Iris pigment epithelial cell (primary cell): ENCODE results near the gene ARFGAP3.

Source experiments
- DNase-seq: peaks from one replicate; pipeline ENCODE4 v3.0.0-alpha.2; 2011; ENCODE audit warnings: low read depth

ARFGAP3 gene

GRCh38 chr22:42883970-42884369 lies 26.9 kb upstream of the ARFGAP3 start:
- no peak for DNase-seq

GRCh38 chr22:42883121-42883520 lies 26.0 kb upstream of the ARFGAP3 start:
- DNase-seq: no peak

DNA sequence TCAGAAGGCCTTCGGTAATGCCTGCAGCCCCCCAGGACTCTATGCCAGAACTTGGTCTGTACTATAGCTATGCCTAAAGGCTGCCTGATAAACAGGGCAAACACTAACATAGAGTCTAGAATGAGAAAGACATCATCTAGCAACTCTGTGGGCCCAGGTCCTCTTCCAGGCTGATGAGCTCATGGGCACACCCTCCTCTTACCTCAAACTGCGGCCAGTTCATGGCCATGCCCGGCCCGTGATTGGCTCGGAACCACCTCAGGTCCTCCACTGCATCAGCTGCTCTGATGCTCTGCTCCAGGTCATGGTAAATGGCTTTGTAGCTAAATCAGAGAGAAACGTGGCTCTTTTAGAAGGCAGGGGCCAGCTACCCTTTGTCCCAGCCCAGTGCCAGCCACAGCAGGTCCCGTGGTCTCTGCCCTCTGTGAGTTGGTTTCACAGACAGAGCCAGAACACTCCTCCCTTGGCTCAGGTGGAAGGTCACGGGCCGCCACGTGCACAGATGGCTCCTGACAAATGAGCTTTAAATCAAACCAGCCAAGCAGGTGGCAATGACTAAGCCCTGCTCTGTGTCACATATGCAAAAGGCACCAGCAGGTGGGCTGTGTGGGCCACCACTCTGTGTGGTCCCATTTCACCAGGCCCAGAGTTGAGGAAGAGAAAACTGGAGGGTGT lies 25.0 kb upstream of the ARFGAP3 start:
- no peak for DNase-seq

GRCh38 chr22:42881298-42881697 lies 24.2 kb upstream of the ARFGAP3 start:
- no peak for DNase-seq

GRCh38 chr22:42880815-42881214 lies 23.7 kb upstream of the ARFGAP3 start:
- DNase-seq: no peak

DNA sequence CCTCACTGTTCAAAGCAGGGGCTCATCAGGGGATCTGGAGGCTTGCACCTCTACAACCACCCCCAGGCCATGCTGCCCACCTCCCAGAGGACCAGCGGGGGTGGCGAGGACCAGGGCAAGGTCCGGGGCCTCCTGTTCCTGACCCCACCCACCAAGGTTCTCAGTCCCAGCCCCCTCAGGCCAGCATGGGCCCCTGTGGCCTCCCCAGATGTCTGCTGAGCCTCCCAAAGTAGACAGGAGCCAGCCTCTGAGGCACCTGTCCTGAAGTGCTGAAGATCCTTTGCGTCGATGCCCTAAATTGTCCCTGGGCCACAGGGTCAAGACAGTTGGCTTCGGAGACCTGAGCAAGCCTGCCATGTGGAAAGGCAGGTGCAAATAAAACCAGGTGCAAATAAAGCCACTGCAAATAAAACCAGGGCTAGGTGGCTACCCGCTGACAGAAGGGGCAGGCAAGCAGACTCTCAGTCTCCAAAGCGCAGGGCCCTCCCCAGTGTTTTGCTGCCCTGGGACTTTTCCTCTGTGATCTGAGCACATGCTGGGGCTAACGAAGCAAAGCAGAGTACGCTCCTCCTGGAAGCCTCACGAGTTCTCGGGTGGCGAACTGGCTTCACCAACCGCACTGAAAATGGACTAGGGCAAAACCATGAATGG lies 22.4 kb upstream of the ARFGAP3 start:
- DNase-seq: no peak

GRCh38 chr22:42878561-42879305 lies 21.7 kb upstream of the ARFGAP3 start:
- DNase-seq: no peak

GRCh38 chr22:42877597-42878340 lies 20.7 kb upstream of the ARFGAP3 start:
- DNase-seq: no peak

GRCh38 chr22:42877158-42877557 lies 20.1 kb upstream of the ARFGAP3 start:
- DNase-seq: no peak

DNA sequence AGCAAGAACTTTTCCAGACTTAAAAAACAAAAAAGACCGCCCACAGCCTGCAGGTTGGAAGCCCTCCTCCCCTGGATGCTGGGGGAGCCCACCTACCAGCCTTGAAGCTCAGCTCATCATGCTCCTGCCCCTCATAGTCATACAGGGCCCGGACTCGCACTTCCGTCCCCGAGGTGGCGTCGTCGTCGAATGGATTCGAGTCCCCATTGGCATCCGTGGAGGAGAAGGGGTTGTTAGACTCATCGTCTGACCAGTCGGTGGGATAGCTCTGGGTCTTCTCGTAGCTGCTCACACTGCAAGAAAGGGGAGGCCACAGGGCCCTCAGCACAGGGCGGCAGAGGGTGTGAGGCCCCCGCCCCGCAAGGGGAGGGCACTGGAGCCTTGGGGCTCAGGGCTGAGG lies 19.0 kb upstream of the ARFGAP3 start:
- no peak for DNase-seq

DNA sequence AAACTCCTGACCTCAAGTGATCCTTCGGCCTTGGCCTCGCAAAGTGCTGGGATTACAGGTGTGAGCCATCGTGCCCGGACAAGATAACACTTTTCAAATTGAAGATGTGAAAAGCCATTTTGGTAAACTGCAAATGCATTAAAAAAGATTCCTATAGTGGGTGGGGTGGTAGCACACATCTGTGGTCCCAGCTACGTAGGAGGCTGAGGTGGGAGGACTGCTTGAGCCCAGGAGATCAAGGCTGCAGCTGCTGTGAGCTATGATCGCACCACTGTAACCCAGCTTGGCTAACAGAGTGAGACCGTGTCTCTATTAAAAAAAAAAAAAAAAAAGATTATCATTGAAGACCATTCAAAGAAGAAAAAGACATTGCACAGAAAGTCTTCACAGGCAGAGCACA lies 16.9 kb upstream of the ARFGAP3 start:
- DNase-seq: no peak

GRCh38 chr22:42873356-42873755 lies 16.3 kb upstream of the ARFGAP3 start:
- no peak for DNase-seq

- peak; percentile 58 for DNase-seq
Measured at GRCh38 chr22:42872821-42873220, 15.7 kb upstream of the ARFGAP3 start.

DNA sequence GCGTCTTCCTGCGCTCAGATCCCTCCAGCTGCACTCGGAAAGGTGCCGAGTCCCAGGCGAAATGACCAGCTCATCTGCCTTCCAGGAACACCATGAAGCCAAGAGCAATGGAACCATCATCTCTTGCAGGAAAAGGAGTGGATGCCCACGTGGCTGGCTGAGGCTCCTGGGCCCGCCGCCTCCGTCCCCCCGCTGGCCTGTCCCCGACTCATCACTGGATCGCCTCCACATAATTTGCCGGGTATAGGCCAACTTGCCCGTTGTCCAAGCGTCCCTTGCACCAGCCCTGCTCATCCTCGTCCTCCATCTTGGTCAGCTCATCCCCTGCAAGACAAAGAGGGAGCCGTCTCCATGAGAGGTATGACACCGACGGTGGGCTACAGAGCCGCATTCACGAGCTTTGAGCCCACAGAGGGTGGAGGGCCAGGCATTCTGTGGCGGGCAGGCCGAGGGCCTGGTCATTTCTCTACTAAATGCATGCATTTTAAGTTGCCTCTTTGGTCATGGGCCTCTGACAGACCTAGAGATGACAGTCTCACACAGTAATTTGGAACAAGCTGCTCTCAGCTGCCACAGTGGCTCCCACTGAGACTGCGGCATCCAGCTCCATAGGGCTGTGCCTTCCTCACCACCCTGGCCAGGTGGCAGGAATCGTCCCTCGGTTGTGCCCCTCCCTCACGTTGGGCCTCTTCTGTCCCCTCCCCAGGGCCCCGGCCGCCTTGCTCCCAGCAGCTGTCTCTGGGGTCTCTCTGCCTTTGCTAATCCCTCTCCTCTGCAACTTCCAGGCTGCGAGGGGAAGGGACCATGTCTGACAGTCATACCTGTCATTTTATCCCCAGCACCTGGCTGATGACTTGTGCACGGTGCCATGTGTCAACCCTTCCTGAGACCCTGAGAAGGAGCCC lies 14.3 kb upstream of the ARFGAP3 start:
- DNase-seq: no peak

- DNase-seq: no peak
Measured at GRCh38 chr22:42869888-42870480, 12.9 kb upstream of the ARFGAP3 start.

- no peak for DNase-seq
Measured at GRCh38 chr22:42869463-42869862, 12.4 kb upstream of the ARFGAP3 start.

GRCh38 chr22:42868751-42869251 lies 11.7 kb upstream of the ARFGAP3 start:
- no peak for DNase-seq

GRCh38 chr22:42866100-42866499 lies 9.0 kb upstream of the ARFGAP3 start:
- no peak for DNase-seq

DNA sequence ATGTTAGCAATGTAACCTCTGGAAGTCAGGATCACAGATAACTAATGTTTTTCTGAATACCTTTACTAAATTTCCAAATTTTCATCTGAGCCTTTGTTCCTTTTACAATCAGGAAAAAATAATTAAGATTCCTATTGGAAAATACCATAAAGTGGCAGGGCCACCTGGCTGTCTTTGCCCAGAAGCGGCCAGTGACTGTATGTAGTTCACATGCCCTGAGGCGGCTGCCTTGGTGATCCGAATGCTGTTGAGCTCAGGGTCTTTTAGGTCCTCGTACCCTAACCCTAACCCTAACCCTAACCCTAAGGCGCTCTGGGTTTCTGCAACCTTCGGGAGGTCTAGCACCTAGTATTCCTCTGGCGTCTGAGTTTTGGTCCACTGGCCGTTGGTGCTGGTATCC lies 8.5 kb upstream of the ARFGAP3 start:
- DNase-seq: no peak

GRCh38 chr22:42863349-42863961 lies 6.4 kb upstream of the ARFGAP3 start:
- peak; percentile 92 for DNase-seq
